Measurements from ENCODE around the gene RORC. TPM values are rescaled to one million over a fixed set of nuclear protein-coding genes. Genes with fewer than 3 reads are reported as not detected.

RORC gene
- polyA plus RNA-seq, 1 of the 3 experiments (the other 2 are of a cell fraction): not detected

DNA sequence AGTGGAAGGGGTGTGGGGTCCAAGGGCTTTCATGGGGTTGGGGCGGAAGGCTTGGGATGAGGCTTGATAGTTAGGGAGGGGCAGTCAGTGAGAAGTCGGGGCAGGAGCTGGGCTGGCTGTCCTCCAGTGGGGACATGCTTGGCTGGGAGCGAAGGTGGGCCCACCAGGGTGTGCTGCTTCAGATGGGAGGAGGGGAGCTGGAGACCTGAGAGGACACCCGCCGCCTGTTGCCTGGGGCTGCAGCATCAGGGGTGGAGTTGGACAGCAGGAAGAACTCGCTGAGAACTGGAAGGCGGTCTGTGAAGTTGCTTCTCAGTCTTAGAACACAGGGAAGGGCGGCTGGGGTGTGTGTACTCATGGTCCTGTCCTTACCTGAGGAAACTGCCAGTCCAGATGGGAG, 20.3 kb upstream of the RORC start:
- Histone ChIP-seq H3F3A (replicated peaks; ENCODE audit: insufficient read depth) (no peaks in the 10 kb centered on the region), H4K20me1 (ENCODE audit: insufficient read depth) (no peaks in the 10 kb centered on the region), H3K79me2 (ENCODE audit: insufficient read depth) (no peaks in the 10 kb centered on the region), H3K27me3 (ENCODE audit: insufficient read depth) (peaks cover 5% of the 10 kb centered on the region; the same call in 1 of the 2 replicates), H3K4me3 (ENCODE audit: low read depth in 2 of 2, low read length in 1 of 2) (no peak overlapping the region), H3K36me3 (replicated peaks in 1 of 2; ENCODE audit: control insufficient read depth in 1 of 2, insufficient read depth in 2 of 2, low read length in 1 of 2) (no peaks in the 10 kb centered on the region), H3K9ac (no peak overlapping the region), H3K27ac (ENCODE audit: low read depth in 2 of 2, low read length in 1 of 2) (no peak overlapping the region), H3K4me2 (no peak overlapping the region), H2AFZ (ENCODE audit: low read depth) (no peak overlapping the region), H3K4me1 (ENCODE audit: control insufficient read depth in 1 of 2, insufficient read depth in 2 of 2, low read depth in 1 of 2, low read length in 1 of 2) (peaks cover 0 to 40% of the 10 kb centered on the region in 2 experiments; a peak in 1 of 4 replicates), H3K9me2 (no peaks in the 10 kb centered on the region), H3K9me3 (no peaks in the 10 kb centered on the region)
- WGBS (ENCODE audit: low lambda C conversion rate): 59% methylated on average over 8 of the region's 8 CpGs
- CTCF ChIA-PET: interaction anchor here (1.4 kb wide), 1 partner anchor 18 kb away, joined by 3 read pairs; no protein-coding TSS in a partner anchor
- TF ChIP-seq MXI1 (IDR thresholded peaks at IDR 0.05; ENCODE audit: low read depth, low read length): no peak
- TF ChIP-seq TAF1 (IDR thresholded peaks at IDR 0.05; ENCODE audit: borderline replicate concordance, low read depth, low read length): no peak
- TF ChIP-seq, protein P1, sequence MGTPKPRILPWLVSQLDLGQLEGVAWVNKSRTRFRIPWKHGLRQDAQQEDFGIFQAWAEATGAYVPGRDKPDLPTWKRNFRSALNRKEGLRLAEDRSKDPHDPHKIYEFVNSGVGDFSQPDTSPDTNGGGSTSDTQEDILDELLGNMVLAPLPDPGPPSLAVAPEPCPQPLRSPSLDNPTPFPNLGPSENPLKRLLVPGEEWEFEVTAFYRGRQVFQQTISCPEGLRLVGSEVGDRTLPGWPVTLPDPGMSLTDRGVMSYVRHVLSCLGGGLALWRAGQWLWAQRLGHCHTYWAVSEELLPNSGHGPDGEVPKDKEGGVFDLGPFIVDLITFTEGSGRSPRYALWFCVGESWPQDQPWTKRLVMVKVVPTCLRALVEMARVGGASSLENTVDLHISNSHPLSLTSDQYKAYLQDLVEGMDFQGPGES (IDR thresholded peaks at IDR 0.05; ENCODE audit: low read depth, low read length): no peak
- no peak for TF ChIP-seq FOXJ3 (CRISPR knock-in tag; IDR thresholded peaks at IDR 0.05)
- POLR2A ChIA-PET: no interaction called here
- DNase-seq: no peak

DNA sequence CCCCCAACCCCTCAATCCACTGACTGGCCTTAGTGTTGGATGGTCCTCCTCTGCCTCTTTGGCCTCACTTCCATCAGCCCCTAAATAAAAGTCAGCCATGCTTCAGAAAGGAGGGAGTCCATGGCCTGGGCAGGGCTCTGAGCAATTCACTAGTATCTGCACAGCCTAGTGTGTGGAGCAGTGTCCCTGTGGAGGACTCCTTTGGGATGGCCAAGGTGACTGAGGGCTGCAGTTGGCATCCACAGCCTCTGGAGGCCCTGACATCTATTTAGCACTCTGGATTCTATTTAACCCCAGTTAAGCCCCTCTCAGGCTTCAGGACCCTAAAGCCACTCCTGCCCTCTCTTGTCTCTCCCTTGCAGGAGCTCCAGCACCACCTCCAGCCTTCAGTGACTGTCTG, 18.3 kb upstream of the RORC start:
- no peak for DNase-seq
- no peak overlapping the region for H3K4me2 ChIP-seq
- no peaks in the 10 kb centered on the region for H4K20me1 ChIP-seq (ENCODE audit: insufficient read depth)
- no peaks in the 10 kb centered on the region for H3K9me3 ChIP-seq
- H3K4me3 ChIP-seq (ENCODE audit: low read depth in 2 of 2, low read length in 1 of 2): no peak overlapping the region
- ChIA-PET CTCF (interaction anchor here (1.1 to 6.8 kb wide), 5 partner anchors 9 to 152 kb away, joined by 3 to 50 read pairs (median 4); no protein-coding TSS in a partner anchor), POLR2A (no interaction called here)
- no peak overlapping the region for H3K27ac ChIP-seq (ENCODE audit: low read depth in 2 of 2, low read length in 1 of 2)
- no peak overlapping the region for H2AFZ ChIP-seq (ENCODE audit: low read depth)
- no peaks in the 10 kb centered on the region for H3K79me2 ChIP-seq (ENCODE audit: insufficient read depth)
- TF ChIP-seq YY1 (IDR thresholded peaks at IDR 0.05; ENCODE audit: low read depth): no peak
- TF ChIP-seq EZH2phosphoT487 (IDR thresholded peaks at IDR 0.05; ENCODE audit: borderline replicate concordance, low read depth): no peak
- no peak for TF ChIP-seq FOXJ3 (CRISPR knock-in tag; IDR thresholded peaks at IDR 0.05)
- no peak for TF ChIP-seq SMC3 (IDR thresholded peaks at IDR 0.05; ENCODE audit: low read depth, low read length)
- TF ChIP-seq, protein P2, sequence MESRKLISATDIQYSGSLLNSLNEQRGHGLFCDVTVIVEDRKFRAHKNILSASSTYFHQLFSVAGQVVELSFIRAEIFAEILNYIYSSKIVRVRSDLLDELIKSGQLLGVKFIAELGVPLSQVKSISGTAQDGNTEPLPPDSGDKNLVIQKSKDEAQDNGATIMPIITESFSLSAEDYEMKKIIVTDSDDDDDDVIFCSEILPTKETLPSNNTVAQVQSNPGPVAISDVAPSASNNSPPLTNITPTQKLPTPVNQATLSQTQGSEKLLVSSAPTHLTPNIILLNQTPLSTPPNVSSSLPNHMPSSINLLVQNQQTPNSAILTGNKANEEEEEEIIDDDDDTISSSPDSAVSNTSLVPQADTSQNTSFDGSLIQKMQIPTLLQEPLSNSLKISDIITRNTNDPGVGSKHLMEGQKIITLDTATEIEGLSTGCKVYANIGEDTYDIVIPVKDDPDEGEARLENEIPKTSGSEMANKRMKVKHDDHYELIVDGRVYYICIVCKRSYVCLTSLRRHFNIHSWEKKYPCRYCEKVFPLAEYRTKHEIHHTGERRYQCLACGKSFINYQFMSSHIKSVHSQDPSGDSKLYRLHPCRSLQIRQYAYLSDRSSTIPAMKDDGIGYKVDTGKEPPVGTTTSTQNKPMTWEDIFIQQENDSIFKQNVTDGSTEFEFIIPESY (IDR thresholded peaks at IDR 0.05; ENCODE audit: borderline replicate concordance, low read depth): no peak
- TF ChIP-seq, protein P3, sequence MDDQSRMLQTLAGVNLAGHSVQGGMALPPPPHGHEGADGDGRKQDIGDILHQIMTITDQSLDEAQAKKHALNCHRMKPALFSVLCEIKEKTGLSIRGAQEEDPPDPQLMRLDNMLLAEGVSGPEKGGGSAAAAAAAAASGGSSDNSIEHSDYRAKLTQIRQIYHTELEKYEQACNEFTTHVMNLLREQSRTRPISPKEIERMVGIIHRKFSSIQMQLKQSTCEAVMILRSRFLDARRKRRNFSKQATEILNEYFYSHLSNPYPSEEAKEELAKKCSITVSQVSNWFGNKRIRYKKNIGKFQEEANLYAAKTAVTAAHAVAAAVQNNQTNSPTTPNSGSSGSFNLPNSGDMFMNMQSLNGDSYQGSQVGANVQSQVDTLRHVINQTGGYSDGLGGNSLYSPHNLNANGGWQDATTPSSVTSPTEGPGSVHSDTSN (IDR thresholded peaks at IDR 0.05): no peak
- TF ChIP-seq, protein P1 (IDR thresholded peaks at IDR 0.05; ENCODE audit: low read depth, low read length): no peak
- no peak for TF ChIP-seq SIN3A (IDR thresholded peaks at IDR 0.05; ENCODE audit: borderline replicate concordance, low read depth, low read length)
- peaks cover 0 to 40% of the 10 kb centered on the region in 2 experiments; a peak in 1 of 4 replicates for H3K4me1 ChIP-seq (ENCODE audit: control insufficient read depth in 1 of 2, insufficient read depth in 2 of 2, low read depth in 1 of 2, low read length in 1 of 2)
- H3K27me3 ChIP-seq (ENCODE audit: insufficient read depth): peaks cover 5% of the 10 kb centered on the region; the same call in 1 of the 2 replicates
- no peaks in the 10 kb centered on the region for H3F3A ChIP-seq (replicated peaks; ENCODE audit: insufficient read depth)
- no peaks in the 10 kb centered on the region for H3K36me3 ChIP-seq (replicated peaks in 1 of 2; ENCODE audit: control insufficient read depth in 1 of 2, insufficient read depth in 2 of 2, low read length in 1 of 2)
- H3K9ac ChIP-seq: no peak overlapping the region
- no peaks in the 10 kb centered on the region for H3K9me2 ChIP-seq

Measured in SK-N-SH (cell line).